GM23248 (cell line): ENCODE results near the gene DIPK1B.

Experiments
- EZH2 ChIP-seq: fragments of 200-600 bp; sonication (generic); IDR thresholded peaks from 2 replicates; pipeline ENCODE4 v1.6.1; 2018; ENCODE audit warnings: antibody characterized with exemption, mild to moderate bottlenecking; ENCODE audit not compliant: insufficient read depth, poor library complexity, severe bottlenecking
- EZH2phosphoT487 ChIP-seq: fragments of 200-600 bp; sonication (generic); IDR thresholded peaks from 2 replicates; pipeline ENCODE4 v1.6.1; 2018; ENCODE audit warnings: antibody characterized with exemption, moderate library complexity, mild to moderate bottlenecking, low read depth; ENCODE audit not compliant: insufficient read depth

DNA sequence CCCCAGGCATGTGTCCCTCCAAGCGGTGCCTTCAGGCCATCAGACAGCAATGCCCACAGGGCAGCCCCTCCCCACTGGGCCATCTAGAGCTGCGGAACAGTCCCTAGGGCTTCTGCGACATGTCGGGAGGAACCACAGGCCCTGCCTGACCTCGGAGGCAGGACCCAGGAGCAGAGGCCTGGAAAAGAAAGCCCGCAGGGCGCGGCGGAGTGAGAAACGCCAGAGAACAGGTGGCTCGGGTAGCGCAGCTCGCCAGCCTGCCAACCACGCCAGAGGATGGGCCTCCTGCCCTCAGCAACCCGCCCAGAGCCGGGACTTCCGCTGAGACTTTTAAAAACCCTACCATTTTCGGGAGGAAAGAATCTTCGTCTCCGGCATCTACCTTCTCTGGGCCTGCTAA lies 45.0 kb downstream of the DIPK1B start:
- TF ChIP-seq EZH2 = no peak
- no peak for TF ChIP-seq EZH2phosphoT487
